PFSK-1 (cell line): Measurements from ENCODE around the gene IGLON5.

Source experiments
- FOXP2 ChIP-seq: optimal IDR thresholded peaks from 2 replicates; pipeline ENCODE3; 2011; ENCODE audit warnings: borderline replicate concordance, control low read depth, inconsistent platforms; ENCODE audit not compliant: insufficient read depth; ENCODE audit errors: extremely low read length, extremely low read depth
- REST ChIP-seq, 2 experiments: IDR thresholded peaks; 2 replicates each; pipeline versions ENCODE4 v1.6.1 to v1.8.0; 2011 to 2012; ENCODE audit warnings: low read depth in 2 of 2, low read length in 2 of 2, control low read depth in 1 of 2, inconsistent platforms in 1 of 2, mild to moderate bottlenecking in 1 of 2, moderate library complexity in 1 of 2; ENCODE audit not compliant: insufficient read depth in 1 of 2
- SIN3A ChIP-seq: IDR thresholded peaks from 2 replicates; pipeline ENCODE4 v1.6.1; 2012; ENCODE audit warnings: mild to moderate bottlenecking, low read length, moderate library complexity, borderline replicate concordance; ENCODE audit not compliant: insufficient read depth
- TAF1 ChIP-seq: IDR thresholded peaks from 2 replicates; pipeline ENCODE4 v1.6.1; 2012; ENCODE audit warnings: low read length, control low read depth, borderline replicate concordance; ENCODE audit not compliant: insufficient read depth

DNA sequence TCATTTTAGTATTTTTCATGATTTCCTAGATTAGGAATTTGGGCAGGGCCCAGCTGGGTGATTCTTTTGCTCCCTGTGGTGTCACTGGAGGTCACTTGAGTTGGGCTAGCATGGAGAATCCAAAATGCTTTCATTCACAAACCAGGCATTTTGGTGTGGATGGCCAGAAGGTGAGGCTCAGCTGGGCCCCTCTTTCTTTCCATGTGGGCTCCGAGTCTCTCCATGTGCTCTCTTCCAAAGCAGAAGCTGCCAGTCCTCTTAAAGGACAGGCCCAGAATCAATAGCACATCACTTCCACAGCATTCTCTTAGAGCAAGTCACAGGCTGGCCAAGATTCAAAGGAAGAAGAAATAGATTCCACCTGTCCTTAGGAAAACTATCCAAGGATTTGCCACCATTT, 21.8 kb upstream of the IGLON5 start:
- TF ChIP-seq FOXP2, result no peak
- no peak for TF ChIP-seq REST (IDR thresholded peaks at IDR 0.05; ENCODE audit: insufficient read depth in 1 of 2, low read depth in 2 of 2, low read length in 2 of 2)
- TF ChIP-seq TAF1, result no peak
- TF ChIP-seq SIN3A, result no peak
